HEK293 (cell line): ENCODE data around the gene IDH3B.

ENCODE experiments used
- CTCF ChIA-PET: fragments of 350-600 bp; formaldehyde crosslinking; extraction: SDS; loops from one replicate; lab custom pipeline; 2021; ENCODE audit warnings: antibody characterized with exemption; lab: Yijun Ruan, JAX
- POLR2A ChIA-PET: fragments of 300-600 bp; formaldehyde crosslinking; extraction: SDS; loops from one replicate; lab custom pipeline; 2020; ENCODE audit warnings: antibody characterized with exemption, inconsistent platforms; lab: Yijun Ruan, JAX
- H3K27ac ChIP-seq: fragments of 200-500 bp; sonication (Bioruptor generic); 2 replicates; pipeline ENCODE4 v1.5.1; 2014; ENCODE audit warnings: low read depth, low read length, control low read depth, inconsistent platforms; ENCODE audit errors: extremely low read depth
- H3K36me3 ChIP-seq, 2 experiments: fragments of 200-500 bp in 1 of 2; sonication (Bioruptor generic) in 1 of 2; 1 replicate in 1 of 2; 2 replicates in 1 of 2; pipeline ENCODE4 v1.5.1; 2014 to 2017; ENCODE audit warnings: inconsistent platforms in 2 of 2, low read length in 2 of 2; ENCODE audit not compliant: control insufficient read depth in 2 of 2, insufficient read depth in 1 of 2
- H3K4me1 ChIP-seq: fragments of 200-500 bp; sonication (Bioruptor generic); 2 replicates; pipeline ENCODE4 v1.5.1; 2014; ENCODE audit warnings: mild to moderate bottlenecking, low read length, inconsistent platforms; ENCODE audit not compliant: control insufficient read depth, insufficient read depth
- H3K4me3 ChIP-seq: 2 replicates; pipeline ENCODE4 v1.5.1; 2011; ENCODE audit warnings: low read depth, mild to moderate bottlenecking, control low read depth, low read length, moderate library complexity
- H3K9me3 ChIP-seq: fragments of 200-500 bp; sonication (Bioruptor generic); 2 replicates; pipeline ENCODE4 v1.5.1; 2014; ENCODE audit warnings: low read depth, low read length, inconsistent platforms; ENCODE audit not compliant: control insufficient read depth, insufficient read depth
- BCL11A ChIP-seq: fragments of 450-650 bp; formaldehyde crosslinking; IDR thresholded peaks from 2 replicates; pipeline ENCODE4 v1.5.1; 2016; ENCODE audit warnings: low read depth, missing biosample characterization, missing genetic modification characterization
- GLIS2 ChIP-seq: fragments of 450-650 bp; formaldehyde crosslinking; IDR thresholded peaks from 2 replicates; pipeline ENCODE4 v1.5.1; 2016; ENCODE audit warnings: missing biosample characterization, missing genetic modification characterization
- HOXD13 ChIP-seq: sonication (generic); formaldehyde crosslinking; IDR thresholded peaks from 2 replicates; pipeline ENCODE4 v1.8.0; 2022; ENCODE audit warnings: missing genetic modification reagents, borderline replicate concordance
- MZF1 ChIP-seq: fragments of 450-650 bp; formaldehyde crosslinking; IDR thresholded peaks from 2 replicates; pipeline ENCODE4 v1.5.1; 2017; ENCODE audit warnings: missing biosample characterization, missing genetic modification characterization, borderline replicate concordance
- REPIN1 ChIP-seq: fragments of 450-650 bp; formaldehyde crosslinking; IDR thresholded peaks from 2 replicates; pipeline ENCODE4 v1.5.1; 2017; ENCODE audit warnings: missing biosample characterization, missing genetic modification characterization, low read depth
- SETDB1 ChIP-seq: IDR thresholded peaks from one replicate; pipeline ENCODE4 v1.6.1; 2017; ENCODE audit warnings: mild to moderate bottlenecking, low read length, moderate library complexity, mixed read lengths; ENCODE audit not compliant: insufficient read length
- YY1 ChIP-seq: fragments of 450-650 bp; formaldehyde crosslinking; IDR thresholded peaks from 2 replicates; pipeline ENCODE4 v1.5.1; 2018; ENCODE audit warnings: missing biosample characterization, missing genetic modification characterization
- YY2 ChIP-seq: fragments of 450-650 bp; formaldehyde crosslinking; IDR thresholded peaks from 2 replicates; pipeline ENCODE4 v1.5.1; 2016; ENCODE audit warnings: missing biosample characterization, missing genetic modification characterization
- ZBTB20 ChIP-seq: fragments of 450-650 bp; formaldehyde crosslinking; IDR thresholded peaks from 2 replicates; pipeline ENCODE4 v1.5.1; 2016; ENCODE audit warnings: missing biosample characterization, missing genetic modification characterization
- ZNF114 ChIP-seq: fragments of 450-650 bp; formaldehyde crosslinking; IDR thresholded peaks from 2 replicates; pipeline ENCODE4 v1.5.0; 2017; ENCODE audit warnings: missing biosample characterization, missing genetic modification characterization
- ZNF121 ChIP-seq: fragments of 450-650 bp; formaldehyde crosslinking; IDR thresholded peaks from 2 replicates; pipeline ENCODE4 v1.5.1; 2016; ENCODE audit warnings: missing biosample characterization, missing genetic modification characterization
- ZNF239 ChIP-seq: fragments of 450-650 bp; formaldehyde crosslinking; IDR thresholded peaks from 2 replicates; pipeline ENCODE4 v1.5.1; 2016; ENCODE audit warnings: missing biosample characterization, missing genetic modification characterization
- ZNF24 ChIP-seq: fragments of 450-650 bp; formaldehyde crosslinking; IDR thresholded peaks from 2 replicates; pipeline ENCODE4 v1.5.1; 2016; ENCODE audit warnings: missing biosample characterization, missing genetic modification characterization
- ZNF266 ChIP-seq: fragments of 450-650 bp; formaldehyde crosslinking; IDR thresholded peaks from 2 replicates; pipeline ENCODE4 v1.5.1; 2016; ENCODE audit warnings: missing biosample characterization, missing genetic modification characterization, low read depth
- ZNF274 ChIP-seq, 2 experiments: fragments of 200-500 bp in 1 of 2; fragments of 450-650 bp in 1 of 2; sonication (Bioruptor generic) in 1 of 2; formaldehyde crosslinking in 1 of 2; IDR thresholded peaks; 2 replicates each; pipeline versions ENCODE4 v1.5.1 to v1.6.1; 2014 to 2016; ENCODE audit warnings: borderline replicate concordance in 1 of 2, inconsistent platforms in 1 of 2, low read length in 1 of 2, missing biosample characterization in 1 of 2, missing genetic modification characterization in 1 of 2
- ZNF311 ChIP-seq: fragments of 450-650 bp; formaldehyde crosslinking; IDR thresholded peaks from 2 replicates; pipeline ENCODE4 v1.5.1; 2017; ENCODE audit warnings: missing biosample characterization, missing genetic modification characterization, borderline replicate concordance
- ZNF324 ChIP-seq: fragments of 450-650 bp; formaldehyde crosslinking; IDR thresholded peaks from 2 replicates; pipeline ENCODE4 v1.5.1; 2016; ENCODE audit warnings: missing biosample characterization, missing genetic modification characterization
- ZNF335 ChIP-seq: fragments of 450-650 bp; formaldehyde crosslinking; conservative IDR thresholded peaks from 2 replicates; pipeline ENCODE4 v1.5.1; 2016; ENCODE audit warnings: missing biosample characterization, missing genetic modification characterization
- ZNF354C ChIP-seq: fragments of 450-650 bp; formaldehyde crosslinking; IDR thresholded peaks from 2 replicates; pipeline ENCODE4 v1.5.1; 2016; ENCODE audit warnings: missing biosample characterization, missing genetic modification characterization, low read depth, borderline replicate concordance
- ZNF423 ChIP-seq: fragments of 450-650 bp; formaldehyde crosslinking; IDR thresholded peaks from 2 replicates; pipeline ENCODE4 v1.5.1; 2016; ENCODE audit warnings: missing biosample characterization, missing genetic modification characterization
- ZNF521 ChIP-seq: fragments of 450-650 bp; formaldehyde crosslinking; IDR thresholded peaks from 2 replicates; pipeline ENCODE4 v1.5.1; 2017; ENCODE audit warnings: missing biosample characterization, mild to moderate bottlenecking, missing genetic modification characterization
- ZNF558 ChIP-seq: fragments of 450-650 bp; formaldehyde crosslinking; IDR thresholded peaks from 2 replicates; pipeline ENCODE4 v1.5.1; 2016; ENCODE audit warnings: missing biosample characterization, missing genetic modification characterization
- ZNF571 ChIP-seq: fragments of 450-650 bp; formaldehyde crosslinking; IDR thresholded peaks from 2 replicates; pipeline ENCODE4 v1.5.0; 2017; ENCODE audit warnings: missing biosample characterization, missing genetic modification characterization
- ZNF626 ChIP-seq: fragments of 450-650 bp; sonication (Bioruptor Pico); formaldehyde crosslinking; IDR thresholded peaks from 2 replicates; pipeline ENCODE4 v1.5.1; 2018; ENCODE audit warnings: missing biosample characterization, missing genetic modification characterization, inconsistent platforms
- ZNF791 ChIP-seq: fragments of 450-650 bp; formaldehyde crosslinking; IDR thresholded peaks from 2 replicates; pipeline ENCODE4 v1.5.1; 2016; ENCODE audit warnings: missing biosample characterization, missing genetic modification characterization
- ZXDB ChIP-seq: fragments of 450-650 bp; formaldehyde crosslinking; IDR thresholded peaks from 2 replicates; pipeline ENCODE4 v1.5.1; 2016; ENCODE audit warnings: missing biosample characterization, missing genetic modification characterization
- TF ChIP-seq, protein P1 (sequence below): fragments of 450-650 bp; formaldehyde crosslinking; IDR thresholded peaks from 2 replicates; pipeline ENCODE4 v1.5.1; 2016; ENCODE audit warnings: missing biosample characterization, missing genetic modification characterization
- TF ChIP-seq, protein P2 (sequence below): fragments of 450-650 bp; formaldehyde crosslinking; IDR thresholded peaks from 2 replicates; pipeline ENCODE4 v1.5.1; 2016; ENCODE audit warnings: missing biosample characterization, missing genetic modification characterization, borderline replicate concordance
- TF ChIP-seq, protein P3 (sequence below): fragments of 450-650 bp; formaldehyde crosslinking; IDR thresholded peaks from 2 replicates; pipeline ENCODE4 v1.5.1; 2016; ENCODE audit warnings: missing biosample characterization, missing genetic modification characterization, borderline replicate concordance

Gene IDH3B

DNA sequence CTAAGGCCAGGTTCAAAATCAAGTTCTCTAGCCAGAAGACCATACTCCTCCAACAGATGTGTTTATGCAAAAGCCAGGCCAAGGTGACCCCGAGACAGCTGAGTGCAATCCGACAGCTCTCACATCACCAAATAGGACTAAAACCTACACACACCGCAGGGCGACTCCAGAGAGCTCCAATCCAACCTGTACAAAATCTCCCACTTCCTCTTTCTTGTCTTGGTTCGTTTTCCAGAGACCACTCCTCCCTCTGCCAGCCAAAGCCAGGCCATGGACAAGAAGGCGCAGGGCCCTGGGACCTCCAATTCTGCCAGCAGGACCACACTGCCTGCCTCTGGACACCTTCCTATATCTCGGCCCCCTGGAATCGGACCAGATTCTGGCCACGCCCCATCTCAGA, 23.1 kb downstream of the IDH3B start (continued):
- TF ChIP-seq ZNF791 (tag by site-specific recombination) (no peak), ZXDB (tag by site-specific recombination) (no peak), ZNF423 (no peak), ZBTB20 (tag by site-specific recombination) (no peak)
- TF ChIP-seq, protein P1, sequence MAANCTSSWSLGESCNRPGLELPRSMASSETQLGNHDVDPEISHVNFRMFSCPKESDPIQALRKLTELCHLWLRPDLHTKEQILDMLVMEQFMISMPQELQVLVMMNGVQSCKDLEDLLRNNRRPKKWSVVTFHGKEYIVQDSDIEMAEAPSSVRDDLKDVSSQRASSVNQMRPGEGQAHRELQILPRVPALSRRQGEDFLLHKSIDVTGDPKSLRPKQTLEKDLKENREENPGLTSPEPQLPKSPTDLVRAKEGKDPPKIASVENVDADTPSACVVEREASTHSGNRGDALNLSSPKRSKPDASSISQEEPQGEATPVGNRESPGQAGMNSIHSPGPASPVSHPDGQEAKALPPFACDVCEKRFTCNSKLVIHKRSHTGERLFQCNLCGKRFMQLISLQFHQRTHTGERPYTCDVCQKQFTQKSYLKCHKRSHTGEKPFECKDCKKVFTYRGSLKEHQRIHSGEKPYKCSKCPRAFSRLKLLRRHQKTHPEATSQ (tag by site-specific recombination): no peak
- TF ChIP-seq, all 188 proteins: peak for 0

DNA sequence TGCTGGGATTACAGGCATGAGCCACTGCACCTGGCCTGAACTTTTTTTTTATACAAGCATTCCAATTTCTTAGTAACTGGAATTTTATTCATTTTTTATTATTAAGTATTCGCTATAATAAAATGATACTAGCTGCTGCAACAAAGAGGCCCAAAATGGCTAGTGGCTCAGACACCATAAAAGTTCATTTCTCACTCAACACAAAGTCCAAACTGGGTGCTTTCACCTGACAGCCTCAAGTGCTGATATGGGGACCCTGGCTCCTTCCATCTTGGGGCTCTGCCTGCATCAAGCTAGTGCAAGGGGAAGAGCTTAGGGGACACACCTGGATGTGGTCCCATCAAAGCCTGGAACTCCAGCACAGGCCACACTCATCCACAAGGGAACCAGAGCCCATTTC, 23.8 kb downstream of the IDH3B start:
- TF ChIP-seq ZNF558 (tag by site-specific recombination) (no peak), ZNF521 (tag by site-specific recombination) (no peak), HOXD13 (CRISPR knock-in tag) (no peak), ZBTB20 (tag by site-specific recombination) (no peak), ZNF24 (tag by site-specific recombination) (no peak), BCL11A (tag by site-specific recombination) (no peak)
- TF ChIP-seq, all 188 proteins: peak for 0
- Histone ChIP-seq H3K4me3 (no peak overlapping the region), H3K36me3 (no peaks in the 10 kb centered on the region; a peak in 1 of 3 replicates), H3K27ac (no peak overlapping the region), H3K4me1 (no peaks in the 10 kb centered on the region), H3K9me3 (no peaks in the 10 kb centered on the region)
- CTCF ChIA-PET: interaction anchor here (16.0 kb wide), 1 partner anchor 118 kb away, joined by 166 read pairs; no protein-coding TSS in a partner anchor
- POLR2A ChIA-PET: no interaction called here

DNA sequence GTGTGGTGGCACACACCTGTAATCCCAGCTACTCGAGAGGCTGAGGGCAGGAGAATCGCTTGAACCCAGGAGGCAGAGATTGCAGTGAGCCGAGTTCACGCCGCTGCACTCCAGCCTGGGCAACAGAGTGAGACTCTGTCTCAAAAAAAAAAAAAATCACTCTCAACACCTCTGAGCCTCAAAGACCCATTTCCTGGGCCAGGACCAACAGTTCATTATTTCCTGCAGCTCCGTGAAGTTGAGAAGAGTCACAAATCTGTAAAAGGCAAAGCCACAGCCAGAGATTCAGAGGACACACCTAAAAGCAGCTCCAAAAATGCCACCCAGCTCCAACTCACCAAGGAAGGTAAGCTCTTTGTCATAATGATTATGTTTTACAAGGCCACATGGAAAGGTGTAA, 26.8 kb downstream of the IDH3B start:
- Histone ChIP-seq H3K4me1 (no peaks in the 10 kb centered on the region), H3K4me3 (no peak overlapping the region), H3K9me3 (no peaks in the 10 kb centered on the region), H3K36me3 (no peaks in the 10 kb centered on the region; a peak in 1 of 3 replicates), H3K27ac (no peak overlapping the region)
- POLR2A ChIA-PET: interaction anchor here (0.6 to 2.2 kb wide), 3 partner anchors 14 to 142 kb away, joined by 4 to 9 read pairs (median 7); partner anchors contain the start of gene NOP56
- CTCF ChIA-PET: interaction anchor here (1.1 to 2.4 kb wide), 2 partner anchors 9 to 115 kb away, joined by 9 to 15 read pairs; no protein-coding TSS in a partner anchor
- TF ChIP-seq MZF1 (tag by site-specific recombination) (no peak), SETDB1 (no peak), YY1 (tag by site-specific recombination) (no peak), ZNF266 (no peak), ZNF354C (tag by site-specific recombination) (no peak), REPIN1 (no peak), ZNF324 (tag by site-specific recombination) (no peak), ZNF121 (no peak), ZNF335 (tag by site-specific recombination) (no peak), ZNF274 (IDR thresholded peaks at IDR 0.05; ENCODE audit: low read length) (no peak), ZNF274 (tag by site-specific recombination; IDR thresholded peaks at IDR 0.05; ENCODE audit: borderline replicate concordance) (no peak), ZNF239 (no peak), ZNF626 (tag by site-specific recombination) (no peak), GLIS2 (tag by site-specific recombination) (no peak), ZNF114 (tag by site-specific recombination) (no peak), YY2 (tag by site-specific recombination) (no peak), ZNF571 (tag by site-specific recombination) (no peak), ZNF311 (tag by site-specific recombination) (no peak)
- TF ChIP-seq, protein P2, sequence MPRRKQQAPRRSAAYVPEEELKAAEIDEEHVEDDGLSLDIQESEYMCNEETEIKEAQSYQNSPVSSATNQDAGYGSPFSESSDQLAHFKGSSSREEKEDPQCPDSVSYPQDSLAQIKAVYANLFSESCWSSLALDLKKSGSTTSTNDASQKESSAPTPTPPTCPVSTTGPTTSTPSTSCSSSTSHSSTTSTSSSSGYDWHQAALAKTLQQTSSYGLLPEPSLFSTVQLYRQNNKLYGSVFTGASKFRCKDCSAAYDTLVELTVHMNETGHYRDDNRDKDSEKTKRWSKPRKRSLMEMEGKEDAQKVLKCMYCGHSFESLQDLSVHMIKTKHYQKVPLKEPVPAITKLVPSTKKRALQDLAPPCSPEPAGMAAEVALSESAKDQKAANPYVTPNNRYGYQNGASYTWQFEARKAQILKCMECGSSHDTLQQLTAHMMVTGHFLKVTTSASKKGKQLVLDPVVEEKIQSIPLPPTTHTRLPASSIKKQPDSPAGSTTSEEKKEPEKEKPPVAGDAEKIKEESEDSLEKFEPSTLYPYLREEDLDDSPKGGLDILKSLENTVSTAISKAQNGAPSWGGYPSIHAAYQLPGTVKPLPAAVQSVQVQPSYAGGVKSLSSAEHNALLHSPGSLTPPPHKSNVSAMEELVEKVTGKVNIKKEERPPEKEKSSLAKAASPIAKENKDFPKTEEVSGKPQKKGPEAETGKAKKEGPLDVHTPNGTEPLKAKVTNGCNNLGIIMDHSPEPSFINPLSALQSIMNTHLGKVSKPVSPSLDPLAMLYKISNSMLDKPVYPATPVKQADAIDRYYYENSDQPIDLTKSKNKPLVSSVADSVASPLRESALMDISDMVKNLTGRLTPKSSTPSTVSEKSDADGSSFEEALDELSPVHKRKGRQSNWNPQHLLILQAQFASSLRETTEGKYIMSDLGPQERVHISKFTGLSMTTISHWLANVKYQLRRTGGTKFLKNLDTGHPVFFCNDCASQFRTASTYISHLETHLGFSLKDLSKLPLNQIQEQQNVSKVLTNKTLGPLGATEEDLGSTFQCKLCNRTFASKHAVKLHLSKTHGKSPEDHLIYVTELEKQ (tag by site-specific recombination): no peak
- TF ChIP-seq, protein P3, sequence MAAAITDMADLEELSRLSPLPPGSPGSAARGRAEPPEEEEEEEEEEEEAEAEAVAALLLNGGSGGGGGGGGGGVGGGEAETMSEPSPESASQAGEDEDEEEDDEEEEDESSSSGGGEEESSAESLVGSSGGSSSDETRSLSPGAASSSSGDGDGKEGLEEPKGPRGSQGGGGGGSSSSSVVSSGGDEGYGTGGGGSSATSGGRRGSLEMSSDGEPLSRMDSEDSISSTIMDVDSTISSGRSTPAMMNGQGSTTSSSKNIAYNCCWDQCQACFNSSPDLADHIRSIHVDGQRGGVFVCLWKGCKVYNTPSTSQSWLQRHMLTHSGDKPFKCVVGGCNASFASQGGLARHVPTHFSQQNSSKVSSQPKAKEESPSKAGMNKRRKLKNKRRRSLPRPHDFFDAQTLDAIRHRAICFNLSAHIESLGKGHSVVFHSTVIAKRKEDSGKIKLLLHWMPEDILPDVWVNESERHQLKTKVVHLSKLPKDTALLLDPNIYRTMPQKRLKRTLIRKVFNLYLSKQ (tag by site-specific recombination): no peak
